NT2/D1 (cell line): ENCODE measurements around the gene IGSF8.

ENCODE experiments used
- DNase-seq: peaks from one replicate; pipeline ENCODE4 v3.0.0-alpha.2; 2011; ENCODE audit warnings: low read depth, low spot score
- H3K27me3 ChIP-seq: 2 replicates; pipeline ENCODE4 v1.6.0; 2011; ENCODE audit warnings: mild to moderate bottlenecking; ENCODE audit not compliant: insufficient read length, insufficient read depth
- H3K36me3 ChIP-seq: 2 replicates; pipeline ENCODE4 v1.6.1; 2011; ENCODE audit warnings: mild to moderate bottlenecking, low read length, mixed read lengths; ENCODE audit not compliant: insufficient read depth, insufficient read length
- H3K4me1 ChIP-seq: 2 replicates; pipeline ENCODE4 v1.5.1; 2011; ENCODE audit not compliant: insufficient read depth, insufficient read length
- H3K4me3 ChIP-seq: 2 replicates; pipeline ENCODE4 v1.5.1; 2011; ENCODE audit warnings: low read depth; ENCODE audit not compliant: insufficient read length
- H3K9ac ChIP-seq: 2 replicates; pipeline ENCODE4 v1.6.0; 2011; ENCODE audit warnings: low read depth; ENCODE audit not compliant: insufficient read length
- H3K9me3 ChIP-seq: 2 replicates; pipeline ENCODE4 v1.5.1; 2011; ENCODE audit warnings: mild to moderate bottlenecking, low read length; ENCODE audit not compliant: insufficient read depth
- SUZ12 ChIP-seq: IDR thresholded peaks from 2 replicates; pipeline ENCODE4 v1.6.1; 2011; ENCODE audit not compliant: insufficient read length, insufficient read depth; ENCODE audit errors: extremely low read depth
- YY1 ChIP-seq: IDR thresholded peaks from 2 replicates; pipeline ENCODE4 v1.6.1; 2011; ENCODE audit not compliant: insufficient read length, insufficient read depth
- ZNF274 ChIP-seq: IDR thresholded peaks from 2 replicates; pipeline ENCODE4 v1.6.1; 2011; ENCODE audit warnings: mild to moderate bottlenecking, low read depth, low read length

IGSF8 gene

GRCh38 chr1:160064746-160065145 is 33.7 kb downstream of the IGSF8 start:
- no peak for DNase-seq
- Histone ChIP-seq H3K9ac (no peak overlapping the region), H3K9me3 (no peaks in the 10 kb centered on the region), H3K36me3 (no peaks in the 10 kb centered on the region), H3K27me3 (peaks cover 16% of the 10 kb centered on the region), H3K4me1 (peaks cover 28% of the 10 kb centered on the region), H3K4me3 (no peak overlapping the region)
- TF ChIP-seq YY1 (no peak), SUZ12 (no peak), ZNF274 (no peak)

GRCh38 chr1:160064164-160064563 is 34.3 kb downstream of the IGSF8 start:
- H3K9ac ChIP-seq: no peak overlapping the region
- no peaks in the 10 kb centered on the region for H3K9me3 ChIP-seq

GRCh38 chr1:160063176-160063575 is 35.2 kb downstream of the IGSF8 start:
- Histone ChIP-seq H3K9me3 (no peaks in the 10 kb centered on the region), H3K9ac (no peak overlapping the region), H3K4me1 (peaks cover 25% of the 10 kb centered on the region), H3K36me3 (no peaks in the 10 kb centered on the region), H3K27me3 (peaks cover under 1% of the 10 kb centered on the region), H3K4me3 (no peak overlapping the region)
- DNase-seq: no peak
- TF ChIP-seq YY1: no peak
- TF ChIP-seq SUZ12: no peak
- no peak for TF ChIP-seq ZNF274

More at GRCh38 chr1:160064164-160064563, 34.3 kb downstream of the IGSF8 start:
- no peak for DNase-seq
- no peak for TF ChIP-seq SUZ12
- no peak for TF ChIP-seq YY1
- TF ChIP-seq ZNF274: no peak
- peaks cover 11% of the 10 kb centered on the region for H3K27me3 ChIP-seq
- peaks cover 25% of the 10 kb centered on the region for H3K4me1 ChIP-seq
- no peaks in the 10 kb centered on the region for H3K36me3 ChIP-seq
- no peak overlapping the region for H3K4me3 ChIP-seq

- TF ChIP-seq YY1: no peak
- TF ChIP-seq SUZ12: no peak
- no peak for TF ChIP-seq ZNF274
- H3K4me3 ChIP-seq: no peak overlapping the region
- H3K4me1 ChIP-seq: peaks cover 22% of the 10 kb centered on the region
- no peaks in the 10 kb centered on the region for H3K9me3 ChIP-seq
- no peak for DNase-seq
- H3K27me3 ChIP-seq: peaks cover 2% of the 10 kb centered on the region
- no peaks in the 10 kb centered on the region for H3K36me3 ChIP-seq
- no peak overlapping the region for H3K9ac ChIP-seq
These were observed 36.2 kb downstream of the IGSF8 start for GRCh38 chr1:160062230-160062532.

- peaks cover 18% of the 10 kb centered on the region for H3K4me1 ChIP-seq
- no peaks in the 10 kb centered on the region for H3K9me3 ChIP-seq
- no peak overlapping the region for H3K4me3 ChIP-seq
- TF ChIP-seq YY1: no peak
- no peak for TF ChIP-seq ZNF274
- TF ChIP-seq SUZ12: no peak
- H3K36me3 ChIP-seq: no peaks in the 10 kb centered on the region
- no peak overlapping the region for H3K9ac ChIP-seq
- no peak for DNase-seq
- peaks cover 2% of the 10 kb centered on the region for H3K27me3 ChIP-seq
These were observed 36.8 kb downstream of the IGSF8 start for GRCh38 chr1:160061369-160062229.

- no peak for TF ChIP-seq ZNF274
- no peaks in the 10 kb centered on the region for H3K36me3 ChIP-seq
- H3K27me3 ChIP-seq: peaks cover 6% of the 10 kb centered on the region
- H3K9me3 ChIP-seq: no peaks in the 10 kb centered on the region
- H3K4me1 ChIP-seq: peaks cover 13% of the 10 kb centered on the region
- H3K4me3 ChIP-seq: no peak overlapping the region
- no peak overlapping the region for H3K9ac ChIP-seq
- DNase-seq: no peak
These were observed 40.3 kb downstream of the IGSF8 start for GRCh38 chr1:160058087-160058486.

GRCh38 chr1:160056648-160057169 is 41.7 kb downstream of the IGSF8 start:
- TF ChIP-seq YY1 (no peak), SUZ12 (no peak), ZNF274 (no peak)
- Histone ChIP-seq H3K27me3 (peaks cover 14% of the 10 kb centered on the region), H3K9ac (no peak overlapping the region), H3K36me3 (no peaks in the 10 kb centered on the region), H3K9me3 (no peaks in the 10 kb centered on the region), H3K4me3 (no peak overlapping the region), H3K4me1 (peaks cover 4% of the 10 kb centered on the region)
- no peak for DNase-seq
